Body of pancreas (tissue), 4 donors: ENCODE data around the gene PLAGL1. TPM values are rescaled to one million over a fixed set of nuclear protein-coding genes. Genes with fewer than 3 reads are reported as not detected.

Experiments used
- ATAC-seq: fragments of 150-250 bp; one replicate; pipeline ENCODE4 v1.9.1; 2016
- DNase-seq, 4 donors: peaks; one replicate each; pipeline ENCODE4 v3.0.0-alpha.2; 2019
- H3K27ac ChIP-seq, 4 donors: fragments of 200-600 bp; sonication (generic); 1 replicate in 3 of 4; 2 replicates in 1 of 4; pipeline versions ENCODE4 v1.5.1 to v1.6.1; 2016 to 2019; ENCODE audit warnings: mild to moderate bottlenecking in 1 of 4, mixed read lengths in 1 of 4, moderate library complexity in 1 of 4
- H3K27me3 ChIP-seq, 2 donors: fragments of 200-600 bp; sonication (generic); one replicate each; pipeline ENCODE4 v1.6.0; 2016; ENCODE audit warnings: mild to moderate bottlenecking in 1 of 2
- H3K36me3 ChIP-seq, 2 donors: fragments of 200-600 bp; sonication (generic); replicated peaks in 1 of 2; 2 replicates each; pipeline ENCODE4 v1.5.1; 2016; ENCODE audit warnings: low read depth in 2 of 2; ENCODE audit not compliant: insufficient read depth in 1 of 2
- H3K4me1 ChIP-seq: fragments of 200-600 bp; sonication (generic); one replicate; pipeline ENCODE4 v1.6.0; 2016
- H3K4me3 ChIP-seq, 2 donors: fragments of 200-600 bp; sonication (generic); 1 replicate in 1 of 2; 2 replicates in 1 of 2; pipeline ENCODE4 v1.5.1; 2016 to 2019
- H3K9me3 ChIP-seq, 3 donors: fragments of 200-600 bp; sonication (generic); 1 replicate in 2 of 3; 2 replicates in 1 of 3; pipeline ENCODE4 v1.5.1; 2016
- POLR2A ChIP-seq, 3 donors: fragments of 450-650 bp; IDR thresholded peaks; one replicate each; pipeline ENCODE4 v1.6.1; 2016; ENCODE audit warnings: antibody characterized with exemption in 3 of 3, mild to moderate bottlenecking in 2 of 3
- WGBS, 2 donors: methylation state at CpG; one replicate each; pipeline ENCODE4 v1.1.5; 2017; 5-methylcytosine and 5-hydroxymethylcytosine counted together
- intact Hi-C: fragments of 100-400 bp; cut with DNase I; formaldehyde crosslinking; loops from one replicate; pipeline ENCODE4 v1.15.1; 2023
- total RNA-seq, 2 donors: library from RNA; depleted of rRNA; stranded (reverse); fragments of >200 nt; gene quantifications; one replicate each; pipeline ENCODE4 v1.1.0, GENCODE V29; 2016
- TF ChIP-seq, protein P1 (sequence below), 7 experiments: fragments of 450-650 bp in 4 of 7; fragments of 200-600 bp in 3 of 7; sonication (generic) in 3 of 7; IDR thresholded peaks; one replicate each; pipeline ENCODE4 v1.5.1; 2016 to 2019; ENCODE audit warnings: antibody characterized with exemption in 7 of 7

PLAGL1 gene
- total RNA-seq, 2 donors from 2014 or later, result 22.1 to 23.3 TPM

GRCh38 chr6:143939364-143939763 lies 68.7 kb downstream of the PLAGL1 start:
- Histone ChIP-seq H3K36me3 (no peaks in the 10 kb centered on the region), H3K27me3 (no peaks in the 10 kb centered on the region), H3K9me3 (no peaks in the 10 kb centered on the region), H3K27ac (no peak overlapping the region), H3K4me3 (no peak overlapping the region), H3K4me1 (peaks cover 3% of the 10 kb centered on the region)
- TF ChIP-seq POLR2A (IDR thresholded peaks at IDR 0.05), result no peak
- TF ChIP-seq, protein P1, sequence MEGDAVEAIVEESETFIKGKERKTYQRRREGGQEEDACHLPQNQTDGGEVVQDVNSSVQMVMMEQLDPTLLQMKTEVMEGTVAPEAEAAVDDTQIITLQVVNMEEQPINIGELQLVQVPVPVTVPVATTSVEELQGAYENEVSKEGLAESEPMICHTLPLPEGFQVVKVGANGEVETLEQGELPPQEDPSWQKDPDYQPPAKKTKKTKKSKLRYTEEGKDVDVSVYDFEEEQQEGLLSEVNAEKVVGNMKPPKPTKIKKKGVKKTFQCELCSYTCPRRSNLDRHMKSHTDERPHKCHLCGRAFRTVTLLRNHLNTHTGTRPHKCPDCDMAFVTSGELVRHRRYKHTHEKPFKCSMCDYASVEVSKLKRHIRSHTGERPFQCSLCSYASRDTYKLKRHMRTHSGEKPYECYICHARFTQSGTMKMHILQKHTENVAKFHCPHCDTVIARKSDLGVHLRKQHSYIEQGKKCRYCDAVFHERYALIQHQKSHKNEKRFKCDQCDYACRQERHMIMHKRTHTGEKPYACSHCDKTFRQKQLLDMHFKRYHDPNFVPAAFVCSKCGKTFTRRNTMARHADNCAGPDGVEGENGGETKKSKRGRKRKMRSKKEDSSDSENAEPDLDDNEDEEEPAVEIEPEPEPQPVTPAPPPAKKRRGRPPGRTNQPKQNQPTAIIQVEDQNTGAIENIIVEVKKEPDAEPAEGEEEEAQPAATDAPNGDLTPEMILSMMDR (IDR thresholded peaks at IDR 0.05), result no peak
- DNase-seq, result no peak
- intact Hi-C loops, result no loop called here
- ATAC-seq, result no peak
- 35 to 39% methylated on average over 4 of the region's 4 CpGs for WGBS, 2 donors

- DNase-seq, result no peak
Measured at GRCh38 chr6:143937668-143937970, 70.4 kb downstream of the PLAGL1 start.

DNA sequence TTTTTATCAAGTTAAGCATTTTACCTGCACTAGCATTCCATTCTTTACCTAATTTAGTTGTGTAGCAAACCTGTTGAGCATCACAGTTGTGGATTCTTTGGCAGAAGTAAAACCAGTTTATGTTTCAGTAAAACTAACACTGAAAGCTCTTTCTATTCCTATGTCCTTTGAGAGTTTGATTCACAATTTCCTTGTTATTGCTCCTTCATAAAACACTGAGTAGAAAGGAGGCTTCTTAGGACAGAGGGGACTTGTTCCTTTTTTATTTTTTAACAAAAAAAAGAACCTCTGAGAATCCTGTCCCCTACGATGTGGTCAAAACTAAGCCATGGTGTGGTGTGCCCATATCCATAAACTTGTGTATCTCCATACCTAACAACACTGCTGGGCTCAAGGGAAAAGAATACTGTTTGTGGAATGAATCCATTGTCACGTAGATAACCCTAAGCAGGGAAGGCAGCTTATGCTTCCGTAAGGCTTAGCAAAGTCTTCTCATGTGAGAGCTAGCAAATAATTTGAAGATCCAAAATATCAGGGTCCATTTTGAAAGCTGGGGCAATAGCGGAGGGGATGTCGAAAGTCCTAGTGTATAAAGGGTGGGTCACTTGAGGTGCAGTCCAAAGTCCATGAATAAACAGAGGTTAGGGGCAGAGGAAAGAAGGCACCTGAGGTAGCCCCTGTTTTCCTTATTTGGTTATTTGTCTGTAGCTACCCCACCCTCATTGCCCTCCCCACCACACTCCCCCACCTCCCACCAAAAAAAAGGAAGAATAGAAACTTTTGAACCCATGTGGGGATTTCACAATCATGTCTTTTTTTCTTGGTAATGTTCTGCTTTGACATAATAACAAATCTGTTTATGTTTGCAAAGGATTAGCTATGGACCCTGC lies 71.0 kb downstream of the PLAGL1 start:
- WGBS, 2 donors, result 66 to 71% methylated on average over 5 of the region's 5 CpGs
- Histone ChIP-seq H3K27ac (no peak overlapping the region), H3K36me3 (no peaks in the 10 kb centered on the region), H3K4me1 (peaks cover 3% of the 10 kb centered on the region), H3K9me3 (no peaks in the 10 kb centered on the region), H3K27me3 (no peaks in the 10 kb centered on the region), H3K4me3 (no peak overlapping the region)
- no peak for ATAC-seq
- no peak for DNase-seq
- intact Hi-C loops, result no loop called here
- TF ChIP-seq POLR2A (IDR thresholded peaks at IDR 0.05), result no peak
- TF ChIP-seq, protein P1 (IDR thresholded peaks at IDR 0.05), result no peak

More at GRCh38 chr6:143937668-143937970, 70.4 kb downstream of the PLAGL1 start:
- Histone ChIP-seq H3K4me1 (peaks cover 3% of the 10 kb centered on the region), H3K27ac (no peak overlapping the region), H3K36me3 (no peaks in the 10 kb centered on the region), H3K4me3 (no peak overlapping the region), H3K9me3 (no peaks in the 10 kb centered on the region), H3K27me3 (no peaks in the 10 kb centered on the region)
- intact Hi-C loops, result no loop called here
- TF ChIP-seq POLR2A (IDR thresholded peaks at IDR 0.05), result no peak
- TF ChIP-seq, protein P1 (IDR thresholded peaks at IDR 0.05), result no peak
- 96 to 97% methylated on average over 1 of the region's 1 CpG for WGBS, 2 donors
- no peak for ATAC-seq

DNA sequence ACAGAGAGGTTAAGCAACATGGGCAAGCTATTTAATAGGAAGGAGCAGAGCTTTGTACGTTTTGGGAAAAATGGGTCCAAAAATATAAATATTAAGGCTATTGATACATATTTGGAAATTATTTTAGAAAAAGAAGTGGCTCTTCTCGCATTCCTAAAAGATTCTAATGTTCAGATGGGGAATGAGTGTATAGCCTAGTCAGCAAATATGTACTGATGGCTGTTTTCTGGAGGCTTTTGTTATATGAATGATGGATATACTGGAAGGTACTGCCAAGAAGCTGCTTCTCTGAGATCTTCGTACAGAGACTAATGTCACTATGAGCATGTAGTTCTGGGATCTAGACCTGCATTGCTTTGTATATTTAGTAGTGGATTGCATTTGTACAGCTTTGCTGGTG lies 71.7 kb downstream of the PLAGL1 start:
- ATAC-seq, result no peak
- Histone ChIP-seq H3K4me1 (peaks cover 3% of the 10 kb centered on the region), H3K4me3 (no peak overlapping the region), H3K27me3 (no peaks in the 10 kb centered on the region), H3K36me3 (no peaks in the 10 kb centered on the region), H3K27ac (no peak overlapping the region), H3K9me3 (no peaks in the 10 kb centered on the region)
- TF ChIP-seq POLR2A (IDR thresholded peaks at IDR 0.05), result no peak
- TF ChIP-seq, protein P1 (IDR thresholded peaks at IDR 0.05), result no peak
- intact Hi-C loops, result no loop called here
- DNase-seq, result no peak
- whole genome bisulfite sequencing, 2 donors, result 73 to 74% methylated on average over 3 of the region's 3 CpGs

DNA sequence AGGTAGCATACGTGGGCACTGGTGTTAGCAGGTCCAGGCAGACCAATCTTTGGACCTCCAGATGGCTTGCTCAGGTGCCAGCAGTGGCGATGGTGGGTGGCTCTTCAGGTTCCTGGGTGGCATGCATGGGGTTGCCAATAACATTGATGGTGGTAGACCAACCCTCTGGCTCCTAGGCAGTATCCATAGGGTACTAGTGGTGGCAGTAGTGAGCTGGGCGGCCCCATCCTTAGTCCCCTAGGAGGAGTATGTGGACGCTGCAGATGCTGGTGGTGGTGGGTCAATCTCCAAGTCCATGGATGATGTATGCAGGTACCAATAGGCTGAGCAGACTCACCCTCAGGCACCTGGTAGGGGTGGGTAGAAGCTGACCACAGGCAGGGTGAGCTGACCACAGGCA lies 73.2 kb downstream of the PLAGL1 start:
- Histone ChIP-seq H3K27me3 (no peaks in the 10 kb centered on the region), H3K36me3 (no peaks in the 10 kb centered on the region), H3K27ac (no peak overlapping the region), H3K9me3 (no peaks in the 10 kb centered on the region), H3K4me3 (no peak overlapping the region), H3K4me1 (no peaks in the 10 kb centered on the region)
- intact Hi-C loops, result no loop called here
- WGBS, 2 donors, result 87 to 89% methylated on average over 3 to 4 of the region's 4 CpGs
- no peak for TF ChIP-seq POLR2A (IDR thresholded peaks at IDR 0.05)
- TF ChIP-seq, protein P1 (IDR thresholded peaks at IDR 0.05), result no peak
- ATAC-seq, result no peak
- no peak for DNase-seq
